ENCODE measurements around the gene CDK17. TPM values are rescaled to one million over a fixed set of nuclear protein-coding genes. Genes with fewer than 3 reads are reported as not detected.
"Not testable (repeated sequence)": the region's sequence is repeated elsewhere in the genome, so short reads cannot be mapped to it uniquely, and the experiment has no call there.

Gene CDK17
- total and polyA plus RNA-seq, 8 donors = 32.1 to 67.9 (median 53.2) TPM

- no peaks in the 10 kb centered on the region for H3K9me3 ChIP-seq
- intact Hi-C loops (cut with DNase I) = no loop called here
- no peaks in the 10 kb centered on the region for H3K36me3 ChIP-seq
- no peak for TF ChIP-seq CTCF (IDR thresholded peaks at IDR 0.05)
- H3K4me1 ChIP-seq = peaks cover 5 to 7% of the 10 kb centered on the region in 2 donors
- H3K4me3 ChIP-seq = no peak overlapping the region
- DNase-seq (no peak), ATAC-seq (no peak)
- H3K27me3 ChIP-seq = no peaks in the 10 kb centered on the region
- no peak overlapping the region for H3K27ac ChIP-seq
These were observed 36.3 kb upstream of the CDK17 start for GRCh38 chr12:96436366-96437170.

GRCh38 chr12:96434107-96434506 lies 33.9 kb upstream of the CDK17 start:
- TF ChIP-seq CTCF (IDR thresholded peaks at IDR 0.05) = no peak
- ATAC-seq = peak; percentile 83
- H3K4me1 ChIP-seq = peaks cover 5 to 7% of the 10 kb centered on the region in 2 donors
- no peaks in the 10 kb centered on the region for H3K27me3 ChIP-seq
- no peak overlapping the region for H3K4me3 ChIP-seq
- DNase-seq = no peak
- H3K36me3 ChIP-seq = no peaks in the 10 kb centered on the region
- no peaks in the 10 kb centered on the region for H3K9me3 ChIP-seq
- intact Hi-C loops (cut with DNase I) = no loop called here
- H3K27ac ChIP-seq = peak overlapping the region in 1 of 2 donors; percentile 48

- H3K4me3 ChIP-seq; H3K36me3 ChIP-seq; ATAC-seq; H3K27ac ChIP-seq; H3K9me3 ChIP-seq; H3K27me3 ChIP-seq; intact Hi-C loops (cut with DNase I); DNase-seq: not testable (repeated sequence)
- peaks cover 5 to 18% of the 10 kb centered on the region in 2 donors for H3K4me1 ChIP-seq
These were observed 32.5 kb upstream of the CDK17 start for GRCh38 chr12:96432496-96433321.

GRCh38 chr12:96431067-96431466 lies 30.8 kb upstream of the CDK17 start:
- Histone ChIP-seq H3K4me3 (no peak overlapping the region), H3K9me3 (no peaks in the 10 kb centered on the region), H3K27ac (no peak overlapping the region), H3K36me3 (no peaks in the 10 kb centered on the region), H3K27me3 (no peaks in the 10 kb centered on the region), H3K4me1 (peaks cover 5 to 21% of the 10 kb centered on the region in 2 donors)
- no peak for TF ChIP-seq CTCF (IDR thresholded peaks at IDR 0.05)
- intact Hi-C loops (cut with DNase I) = no loop called here
- ATAC-seq (no peak), DNase-seq (no peak)

- H3K27ac ChIP-seq = peak overlapping the region; percentile 53 to 78
- DNase-seq = peak; percentile 46 to 81 (median 64)
These were observed 27.1 kb upstream of the CDK17 start for GRCh38 chr12:96427269-96427729.

More at GRCh38 chr12:96427269-96427729, 27.1 kb upstream of the CDK17 start:
- peaks cover 0 to 21% of the 10 kb centered on the region in 2 donors for H3K4me1 ChIP-seq
- no peak for TF ChIP-seq CTCF (IDR thresholded peaks at IDR 0.05)
- H3K9me3 ChIP-seq = no peaks in the 10 kb centered on the region
- H3K36me3 ChIP-seq = no peaks in the 10 kb centered on the region
- no peak overlapping the region for H3K4me3 ChIP-seq
- no peaks in the 10 kb centered on the region for H3K27me3 ChIP-seq
- peak; percentile 80 for ATAC-seq
- intact Hi-C loops (cut with DNase I) = no loop called here
